ENCODE measurements around the gene HAL. TPM values are rescaled to one million over a fixed set of nuclear protein-coding genes. Genes with fewer than 3 reads are reported as not detected.

HAL gene
- total and polyA plus RNA-seq, 2 of the 4 experiments (the other 2 are of a cell fraction) = under 0.01 to 0.02 TPM

GRCh38 chr12:95956557-95957145, 39.5 kb downstream of the HAL start:
- Histone ChIP-seq H3K36me3 (ENCODE audit: control insufficient read depth, insufficient read depth, low read length) (no peaks in the 10 kb centered on the region), H3K18ac (ENCODE audit: low read depth, low read length) (no peak overlapping the region), H2AK5ac (ENCODE audit: low read depth, low read length) (no peak overlapping the region), H4K91ac (ENCODE audit: insufficient read depth, low read depth, low read length) (no peak overlapping the region), H4K8ac (ENCODE audit: low read depth in 2 of 2, low read length in 2 of 2) (no peak overlapping the region), H3K9ac (ENCODE audit: low read depth, low read length) (no peak overlapping the region), H3K14ac (replicated peaks; ENCODE audit: low read depth, low read length) (no peak overlapping the region), H3K9me3 (ENCODE audit: control insufficient read depth, insufficient read depth, low read length) (no peaks in the 10 kb centered on the region), H2BK5ac (ENCODE audit: low read depth, low read length, poor library complexity, severe bottlenecking) (no peak overlapping the region), H3K23ac (ENCODE audit: low read depth, low read length) (no peak overlapping the region), H4K20me1 (ENCODE audit: insufficient read depth, low read length) (no peaks in the 10 kb centered on the region), H3K79me1 (ENCODE audit: low read depth in 1 of 2, low read length in 2 of 2) (no peaks in the 10 kb centered on the region), H3K56ac (ENCODE audit: extremely low read depth, insufficient read depth, low read length) (no peak overlapping the region), H4K5ac (ENCODE audit: low read depth, low read length) (no peak overlapping the region), H3K27me3 (ENCODE audit: control insufficient read depth, insufficient read depth, low read length) (peaks cover 17% of the 10 kb centered on the region), H2AFZ (replicated peaks; ENCODE audit: low read length, poor library complexity) (peak overlapping the region; percentile 1), H3K4me2 (ENCODE audit: low read depth, low read length) (no peak overlapping the region), H3K27ac (ENCODE audit: insufficient read depth, low read length) (no peak overlapping the region), H3K4me3 (ENCODE audit: insufficient read depth, low read depth, low read length) (no peak overlapping the region), H2BK20ac (ENCODE audit: low read depth, low read length) (no peak overlapping the region), H3K4me1 (ENCODE audit: control insufficient read depth, insufficient read depth, low read length) (no peaks in the 10 kb centered on the region), H2BK15ac (ENCODE audit: low read depth, low read length) (no peak overlapping the region), H2AK9ac (replicated peaks; ENCODE audit: low read depth, low read length, poor library complexity) (no peak overlapping the region), H3K4ac (ENCODE audit: low read depth, low read length) (no peak overlapping the region), H3K9me1 (ENCODE audit: insufficient read depth, low read length) (no peaks in the 10 kb centered on the region), H2BK120ac (ENCODE audit: low read depth, low read length) (no peak overlapping the region)
- intact Hi-C loops (cut with micrococcal nuclease) (no loop called here), in situ Hi-C loops (cut with MboI; ENCODE audit: low sequenced_read_pairs) (no loop called here), dilution Hi-C loops (cut with HindIII; ENCODE audit: low sequenced_read_pairs, unreplicated experiment) (no loop called here)
- POLR2A ChIA-PET (ENCODE audit: unreplicated experiment) = no interaction called here
- WGBS, 2 experiments (ENCODE audit: extremely low coverage in 2 of 2, insufficient read length in 1 of 2) = 46% methylated on average over 20 of the region's 27 CpGs; no CpG with 5 or more reads in 1 of the 2 experiments
- TF ChIP-seq SMC3 (IDR thresholded peaks at IDR 0.05; ENCODE audit: low read depth, low read length) (no peak), POLR2A (IDR thresholded peaks at IDR 0.05; ENCODE audit: low read depth, low read length) (no peak)
- DNase-seq (no peak), ATAC-seq (ENCODE audit: low read depth) (no peak)
- no TSS peak for BruUV-seq (replicated peaks)
- CTCF ChIA-PET = no interaction called here
